Keratinocyte (primary cell): ENCODE measurements around the gene HS6ST3. TPM values are rescaled to one million over a fixed set of nuclear protein-coding genes. Genes with fewer than 3 reads are reported as not detected.

Source experiments
- DNase-seq: peaks from one replicate; pipeline ENCODE4 v3.0.0-alpha.2; 2011; ENCODE audit warnings: low read depth, missing footprints, low spot score
- FAIRE-seq: peaks from 2 replicates; lab custom pipeline; 2011; peaks lifted over from hg19 to GRCh38; lab: Jason Lieb, UNC
- H2AFZ ChIP-seq: 2 replicates; pipeline ENCODE4 v1.6.0; 2012; ENCODE audit warnings: low read length, control low read depth, inconsistent platforms; ENCODE audit not compliant: control insufficient read depth
- H3K27ac ChIP-seq: 2 replicates; pipeline ENCODE4 v1.5.1; 2011; ENCODE audit warnings: low read length; ENCODE audit not compliant: control insufficient read depth, insufficient read depth
- H3K27me3 ChIP-seq: 3 replicates; pipeline ENCODE4 v1.6.0; 2011; ENCODE audit warnings: low read length; ENCODE audit not compliant: control insufficient read depth, insufficient read depth; ENCODE audit errors: extremely low read depth
- H3K36me3 ChIP-seq, 2 experiments: 2 replicates in 1 of 2; 3 replicates in 1 of 2; pipeline ENCODE4 v1.5.1; 2011; ENCODE audit warnings: low read length in 2 of 2, mild to moderate bottlenecking in 1 of 2; ENCODE audit not compliant: control insufficient read depth in 2 of 2, insufficient read depth in 2 of 2; ENCODE audit errors: extremely low read depth in 1 of 2
- H3K4me1 ChIP-seq: 3 replicates; pipeline ENCODE4 v1.5.1; 2011; ENCODE audit warnings: low read length; ENCODE audit not compliant: control insufficient read depth, insufficient read depth; ENCODE audit errors: extremely low read depth
- H3K4me2 ChIP-seq: 3 replicates; pipeline ENCODE4 v1.6.0; 2011; ENCODE audit warnings: low read depth, low read length; ENCODE audit not compliant: control insufficient read depth, insufficient read depth; ENCODE audit errors: extremely low read depth
- H3K4me3 ChIP-seq, 3 experiments: fragments of 200-600 bp in 1 of 3; sonication (generic) in 1 of 3; 2 replicates in 2 of 3; 3 replicates in 1 of 3; pipeline ENCODE4 v1.5.1; 2011 to 2016; ENCODE audit warnings: low read length in 3 of 3, mild to moderate bottlenecking in 3 of 3, control low read depth in 2 of 3, inconsistent platforms in 1 of 3, low read depth in 1 of 3, mixed read lengths in 1 of 3, mixed run types in 1 of 3, moderate library complexity in 1 of 3; ENCODE audit not compliant: control insufficient read depth in 2 of 3, insufficient read depth in 2 of 3; ENCODE audit errors: extremely low read depth in 1 of 3
- H3K79me2 ChIP-seq: 2 replicates; pipeline ENCODE4 v1.6.0; 2012; ENCODE audit warnings: low read length; ENCODE audit not compliant: control insufficient read depth, insufficient read depth
- H3K9ac ChIP-seq: 3 replicates; pipeline ENCODE4 v1.6.0; 2011; ENCODE audit warnings: low read length; ENCODE audit not compliant: control insufficient read depth, insufficient read depth; ENCODE audit errors: extremely low read depth
- H3K9me1 ChIP-seq: 3 replicates; pipeline ENCODE4 v1.6.0; 2011; ENCODE audit warnings: low read length; ENCODE audit not compliant: control insufficient read depth, insufficient read depth; ENCODE audit errors: extremely low read depth
- H3K9me3 ChIP-seq: 2 replicates; pipeline ENCODE4 v1.5.1; 2012; ENCODE audit warnings: low read depth, low read length; ENCODE audit not compliant: control insufficient read depth
- H4K20me1 ChIP-seq: 3 replicates; pipeline ENCODE4 v1.6.0; 2011; ENCODE audit warnings: low read length; ENCODE audit not compliant: control insufficient read depth, insufficient read depth; ENCODE audit errors: extremely low read depth
- EZH2 ChIP-seq: IDR thresholded peaks from one replicate; pipeline ENCODE4 v1.6.1; 2012; ENCODE audit warnings: inconsistent platforms, mild to moderate bottlenecking, low read length, moderate library complexity
- dilution Hi-C: fragments of 300-500 bp; cut with MboI; formaldehyde crosslinking; loops from one replicate; pipeline ENCODE4 v1.7.0; 2020; ENCODE audit warnings: low sequenced_read_pairs; ENCODE audit not compliant: extremely low pct_ligation_motif_present
- polyA plus RNA-seq, 5 experiments: library from polyadenylated mRNA; depleted of rRNA in 3 of 5; stranded (reverse) in 3 of 5; stranded (forward) in 1 of 5; unstranded in 1 of 5; fragments of >200 nt; gene quantifications; 1 replicate in 1 of 5; 2 replicates in 3 of 5; 3 replicates in 1 of 5; pipeline versions ENCODE4 v1.2.1 to v1.2.3, GENCODE V29; 2011 to 2012; ENCODE audit warnings: missing spikeins in 2 of 5, low read depth in 1 of 5, low replicate concordance in 1 of 5
- TF ChIP-seq, protein P1 (sequence below), 3 experiments: IDR thresholded peaks in 1 of 3; conservative IDR thresholded peaks in 1 of 3; optimal IDR thresholded peaks in 1 of 3; 2 replicates in 2 of 3; 3 replicates in 1 of 3; pipeline versions ENCODE3 to v1.5.1; 2011; ENCODE audit warnings: low read length in 3 of 3, mild to moderate bottlenecking in 3 of 3, moderate library complexity in 2 of 3, control low read depth in 1 of 3, inconsistent platforms in 1 of 3; ENCODE audit not compliant: insufficient read depth in 2 of 3; ENCODE audit errors: extremely low read depth in 1 of 3

The HS6ST3 gene
- polyA plus RNA-seq, 1 donor (not counting 4 experiments of a cell fraction or from before 2014, with no cell fraction given): 0.03 TPM

DNA sequence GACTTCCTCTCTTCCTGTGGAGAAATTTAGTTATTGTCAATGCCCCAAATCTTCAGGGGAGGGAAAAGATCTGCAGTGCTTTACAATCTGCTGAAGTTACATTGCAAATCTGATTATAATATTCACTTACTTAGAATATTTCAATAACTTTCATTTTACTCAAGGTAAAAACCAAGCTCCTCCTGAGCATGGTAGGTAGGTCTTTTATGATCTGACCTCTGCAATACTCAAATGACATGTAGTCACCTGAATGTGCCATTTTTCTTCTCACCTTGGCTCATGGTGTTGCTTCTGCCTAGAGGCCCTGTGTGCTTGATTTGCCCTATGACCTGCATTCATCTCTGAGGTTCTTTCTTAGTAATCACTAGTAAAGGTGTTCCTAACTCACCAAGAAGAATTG is 331.4 kb downstream of the HS6ST3 start:
- Histone ChIP-seq H3K4me3 (no peak overlapping the region), H3K9ac (no peak overlapping the region), H3K9me3 (no peaks in the 10 kb centered on the region), H3K4me2 (no peak overlapping the region), H3K27me3 (no peaks in the 10 kb centered on the region), H2AFZ (no peak overlapping the region), H3K36me3 (no peaks in the 10 kb centered on the region), H4K20me1 (no peaks in the 10 kb centered on the region), H3K79me2 (no peaks in the 10 kb centered on the region), H3K9me1 (no peaks in the 10 kb centered on the region), H3K27ac (no peak overlapping the region), H3K4me1 (no peaks in the 10 kb centered on the region)
- DNase-seq (no peak), FAIRE-seq (no peak)
- dilution Hi-C loops: no loop called here
- TF ChIP-seq, protein P1, sequence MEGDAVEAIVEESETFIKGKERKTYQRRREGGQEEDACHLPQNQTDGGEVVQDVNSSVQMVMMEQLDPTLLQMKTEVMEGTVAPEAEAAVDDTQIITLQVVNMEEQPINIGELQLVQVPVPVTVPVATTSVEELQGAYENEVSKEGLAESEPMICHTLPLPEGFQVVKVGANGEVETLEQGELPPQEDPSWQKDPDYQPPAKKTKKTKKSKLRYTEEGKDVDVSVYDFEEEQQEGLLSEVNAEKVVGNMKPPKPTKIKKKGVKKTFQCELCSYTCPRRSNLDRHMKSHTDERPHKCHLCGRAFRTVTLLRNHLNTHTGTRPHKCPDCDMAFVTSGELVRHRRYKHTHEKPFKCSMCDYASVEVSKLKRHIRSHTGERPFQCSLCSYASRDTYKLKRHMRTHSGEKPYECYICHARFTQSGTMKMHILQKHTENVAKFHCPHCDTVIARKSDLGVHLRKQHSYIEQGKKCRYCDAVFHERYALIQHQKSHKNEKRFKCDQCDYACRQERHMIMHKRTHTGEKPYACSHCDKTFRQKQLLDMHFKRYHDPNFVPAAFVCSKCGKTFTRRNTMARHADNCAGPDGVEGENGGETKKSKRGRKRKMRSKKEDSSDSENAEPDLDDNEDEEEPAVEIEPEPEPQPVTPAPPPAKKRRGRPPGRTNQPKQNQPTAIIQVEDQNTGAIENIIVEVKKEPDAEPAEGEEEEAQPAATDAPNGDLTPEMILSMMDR (optimal IDR thresholded peaks at IDR 0.05 in 1 of 3, IDR thresholded peaks at IDR 0.05 in 1 of 3, conservative IDR thresholded peaks at IDR 0.05 in 1 of 3; ENCODE audit: extremely low read depth in 1 of 3, insufficient read depth in 2 of 3, low read length in 3 of 3): no peak
- TF ChIP-seq EZH2: no peak

DNA sequence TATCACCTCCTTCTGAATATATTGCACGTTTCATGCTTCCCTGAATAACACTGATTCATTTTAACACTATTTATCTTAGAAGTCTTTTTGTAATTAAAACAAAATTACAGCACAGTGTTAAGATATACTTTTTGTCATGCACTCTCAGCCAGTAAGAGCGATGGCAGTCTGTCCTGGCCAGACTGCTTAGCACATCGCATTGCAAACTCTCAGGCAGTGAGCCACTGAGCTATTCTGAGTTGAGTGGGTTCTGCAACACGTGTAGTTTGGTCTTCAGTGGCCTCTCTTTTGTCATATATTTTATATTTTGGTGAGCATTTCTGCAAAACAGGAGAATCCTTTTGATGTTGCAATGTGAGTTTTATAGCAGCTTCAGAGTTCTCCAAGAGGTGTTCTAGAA is 332.1 kb downstream of the HS6ST3 start:
- Histone ChIP-seq H3K27ac (no peak overlapping the region), H3K79me2 (no peaks in the 10 kb centered on the region), H3K27me3 (no peaks in the 10 kb centered on the region), H3K36me3 (no peaks in the 10 kb centered on the region), H3K4me3 (no peak overlapping the region), H3K4me1 (no peaks in the 10 kb centered on the region), H3K9me3 (no peaks in the 10 kb centered on the region), H2AFZ (no peak overlapping the region), H3K4me2 (no peak overlapping the region), H4K20me1 (no peaks in the 10 kb centered on the region), H3K9ac (no peak overlapping the region), H3K9me1 (no peaks in the 10 kb centered on the region)
- dilution Hi-C loops: no loop called here
- no peak for FAIRE-seq
- no peak for DNase-seq
- no peak for TF ChIP-seq EZH2
- TF ChIP-seq, protein P1 (optimal IDR thresholded peaks at IDR 0.05 in 1 of 3, IDR thresholded peaks at IDR 0.05 in 1 of 3, conservative IDR thresholded peaks at IDR 0.05 in 1 of 3; ENCODE audit: extremely low read depth in 1 of 3, insufficient read depth in 2 of 3, low read length in 3 of 3): no peak
